PC-9 (cell line): ENCODE results near the gene MAP3K2.

ENCODE experiments used
- CTCF ChIP-seq: fragments of 200-600 bp; sonication (generic); conservative IDR thresholded peaks from 2 replicates; pipeline ENCODE4 v1.6.1; 2017; ENCODE audit warnings: mixed run types, antibody characterized with exemption, mild to moderate bottlenecking, moderate library complexity
- EZH2 ChIP-seq: fragments of 200-600 bp; sonication (generic); IDR thresholded peaks from 2 replicates; pipeline ENCODE4 v1.8.0; 2017; ENCODE audit warnings: antibody characterized with exemption, low read depth

GRCh38 chr2:127320067-127320466 is 67.7 kb downstream of the MAP3K2 start:
- no peak for TF ChIP-seq CTCF
- no peak for TF ChIP-seq EZH2
